Activated T-helper 1 cell treated with Interleukin-2 at 50 U/mL for 16 hours (primary cell): ENCODE data around the gene C1QTNF2.

Experiments used
- DNase-seq: peaks from one replicate; pipeline ENCODE4 v3.0.0-alpha.2; 2020; ENCODE audit warnings: low read depth

The C1QTNF2 gene

DNA sequence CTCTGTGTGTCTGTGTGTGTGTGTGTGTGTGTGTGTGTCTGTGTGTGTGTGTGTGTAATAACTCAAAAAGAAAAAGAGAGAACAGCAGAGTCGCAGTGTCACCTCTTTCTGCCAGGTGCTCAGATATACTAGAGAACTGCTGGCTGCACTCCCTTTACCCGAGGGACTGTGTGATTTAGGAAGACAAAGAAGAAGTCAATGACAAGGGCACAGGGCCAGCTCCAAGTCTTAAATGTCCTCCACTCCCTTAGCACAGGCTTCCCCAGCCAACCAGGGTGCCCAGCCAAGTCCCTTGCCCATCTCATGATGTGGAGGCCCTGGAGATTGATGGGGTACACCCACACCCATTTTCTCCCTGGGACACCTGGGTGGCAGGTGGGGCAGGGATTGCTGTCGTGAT is 66.7 kb downstream of the C1QTNF2 start:
- DNase-seq: no peak

DNA sequence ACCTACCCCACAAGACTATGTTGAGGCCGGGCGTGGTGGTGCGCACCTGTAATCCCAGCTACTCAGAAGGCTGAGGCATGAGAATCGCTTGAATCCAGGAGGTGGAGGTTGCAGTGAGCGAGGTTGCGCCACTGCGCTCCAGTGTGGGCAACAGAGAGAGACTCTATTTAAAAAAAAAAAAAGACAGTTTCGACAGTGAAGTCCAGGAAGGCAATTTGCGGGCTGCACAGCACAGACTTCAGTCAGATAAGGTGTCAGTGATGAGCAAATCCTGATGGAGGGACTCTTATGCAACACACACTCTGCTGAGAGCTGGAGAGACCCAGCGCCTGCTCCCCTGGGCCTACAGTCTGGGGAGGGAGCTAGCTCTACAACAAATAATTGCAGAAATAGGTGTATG is 72.2 kb downstream of the C1QTNF2 start:
- DNase-seq: no peak

DNA sequence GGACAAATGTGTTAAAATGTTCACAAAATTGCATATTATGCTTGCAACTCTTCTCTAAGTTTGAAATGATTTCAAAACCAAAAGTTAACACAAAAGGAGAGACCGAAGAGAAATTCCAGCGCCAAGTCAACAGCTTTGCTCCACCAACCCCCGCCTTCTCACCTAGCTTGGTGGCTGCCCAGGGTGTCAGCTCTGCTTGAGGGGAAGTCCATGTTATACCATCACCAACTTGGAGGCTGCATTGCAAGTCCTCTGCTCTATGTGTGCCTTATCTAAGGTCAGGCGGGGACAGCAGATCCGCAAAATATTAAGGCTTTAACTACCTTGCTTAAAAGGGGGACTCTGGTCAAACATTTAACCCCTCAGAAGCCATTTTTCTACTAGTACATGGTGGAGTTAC is 72.7 kb downstream of the C1QTNF2 start:
- no peak for DNase-seq
